Fibroblast of gingiva (primary cell): ENCODE data around the gene PRIM1.
"Not testable (repeated sequence)": the region's sequence is repeated elsewhere in the genome, so short reads cannot be mapped to it uniquely, and the experiment has no call there.

ENCODE experiments used
- DNase-seq: peaks from one replicate; pipeline ENCODE4 v3.0.0-alpha.2; 2011; ENCODE audit warnings: low read depth

Gene PRIM1

GRCh38 chr12:56760460-56760859, 8.3 kb upstream of the PRIM1 start:
- no peak for DNase-seq

- DNase-seq: no peak
Measured at GRCh38 chr12:56759263-56759908, 7.3 kb upstream of the PRIM1 start.

GRCh38 chr12:56758728-56759262, 6.7 kb upstream of the PRIM1 start:
- DNase-seq: no peak

GRCh38 chr12:56757971-56758370, 5.8 kb upstream of the PRIM1 start:
- DNase-seq: not testable (repeated sequence)

- DNase-seq: no peak
Measured at GRCh38 chr12:56753566-56753965, 1.4 kb upstream of the PRIM1 start.

GRCh38 chr12:56750596-56750995, 1.5 kb downstream of the PRIM1 start:
- DNase-seq: not testable (repeated sequence)

- no peak for DNase-seq
Measured at GRCh38 chr12:56749853-56750252, 2.3 kb downstream of the PRIM1 start.

- DNase-seq: no peak
Measured at GRCh38 chr12:56749359-56749758, 2.8 kb downstream of the PRIM1 start.

GRCh38 chr12:56728139-56728861, 23.8 kb downstream of the PRIM1 start:
- no peak for DNase-seq

- DNase-seq: not testable (repeated sequence)
Measured at GRCh38 chr12:56726196-56726675, 25.9 kb downstream of the PRIM1 start.

GRCh38 chr12:56725723-56726102, 26.4 kb downstream of the PRIM1 start:
- no peak for DNase-seq

- peak; percentile 99 for DNase-seq
Measured at GRCh38 chr12:56724972-56725722, 27.0 kb downstream of the PRIM1 start, which contains the start of gene NACA. TSS of gene NACA (minus strand) at chr12:56725299. CDS start at chr12:56724521, 778 bp downstream.

- DNase-seq: no peak
Measured at GRCh38 chr12:56724701-56724971, 27.5 kb downstream of the PRIM1 start.

GRCh38 chr12:56723889-56724700, 28.0 kb downstream of the PRIM1 start:
- peak; percentile 90 for DNase-seq

GRCh38 chr12:56723352-56723751, 28.8 kb downstream of the PRIM1 start:
- DNase-seq: no peak

GRCh38 chr12:56722832-56723231, 29.3 kb downstream of the PRIM1 start:
- no peak for DNase-seq

- DNase-seq: no peak
Measured at GRCh38 chr12:56721721-56722120, 30.4 kb downstream of the PRIM1 start.

- no peak for DNase-seq
Measured at GRCh38 chr12:56721216-56721615, 30.9 kb downstream of the PRIM1 start.

GRCh38 chr12:56720731-56721151, 31.4 kb downstream of the PRIM1 start:
- no peak for DNase-seq

- DNase-seq: no peak
Measured at GRCh38 chr12:56719056-56719455, 33.1 kb downstream of the PRIM1 start.

- DNase-seq: no peak
Measured at GRCh38 chr12:56718636-56719035, 33.5 kb downstream of the PRIM1 start.

- DNase-seq: no peak
Measured at GRCh38 chr12:56718149-56718548, 34.0 kb downstream of the PRIM1 start.
